Measurements from ENCODE around the gene SLC25A41.

SLC25A41 gene

GRCh38 chr19:6460099-6460884, 26.7 kb upstream of the SLC25A41 start:
- DNase-seq (ENCODE audit: low spot score): peak; percentile 98

GRCh38 chr19:6459262-6460098, 25.9 kb upstream of the SLC25A41 start, which contains the start of gene SLC25A23:
Gene SLC25A23 (minus strand): TSS chr19:6459792. CDS start chr19:6459628, 164 bp downstream.
- peak; percentile 82 for DNase-seq (ENCODE audit: low spot score)

DNA sequence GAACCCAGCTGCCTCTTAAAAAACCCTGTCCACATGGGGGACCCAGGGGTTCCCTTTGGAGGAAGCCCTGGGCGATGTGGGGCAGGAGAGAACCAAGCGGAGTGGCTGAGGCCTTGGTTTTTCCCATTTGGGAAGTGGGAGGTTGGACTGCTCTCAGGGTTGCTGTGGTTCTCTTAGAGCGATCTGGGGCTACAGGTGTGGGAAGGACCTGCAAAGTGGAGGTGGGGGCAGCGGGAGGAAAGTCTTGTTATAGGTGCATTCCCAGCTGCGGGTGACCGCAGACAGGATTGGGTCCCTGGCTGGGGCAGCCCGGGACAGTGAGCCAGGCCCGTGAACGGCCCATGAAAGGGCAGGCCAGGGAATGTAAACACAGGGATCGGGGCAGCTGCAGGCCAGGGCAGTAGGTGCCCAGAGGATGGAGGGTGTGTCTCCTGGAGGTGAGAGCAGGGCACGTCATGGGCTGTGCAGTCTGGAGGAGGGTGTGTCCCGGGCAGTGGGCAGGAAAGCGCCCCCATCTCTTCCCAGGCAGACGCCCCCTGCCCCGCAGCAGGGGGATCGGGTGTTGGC, 25.2 kb upstream of the SLC25A41 start:
- peak; percentile 29 for DNase-seq (ENCODE audit: low spot score)

DNA sequence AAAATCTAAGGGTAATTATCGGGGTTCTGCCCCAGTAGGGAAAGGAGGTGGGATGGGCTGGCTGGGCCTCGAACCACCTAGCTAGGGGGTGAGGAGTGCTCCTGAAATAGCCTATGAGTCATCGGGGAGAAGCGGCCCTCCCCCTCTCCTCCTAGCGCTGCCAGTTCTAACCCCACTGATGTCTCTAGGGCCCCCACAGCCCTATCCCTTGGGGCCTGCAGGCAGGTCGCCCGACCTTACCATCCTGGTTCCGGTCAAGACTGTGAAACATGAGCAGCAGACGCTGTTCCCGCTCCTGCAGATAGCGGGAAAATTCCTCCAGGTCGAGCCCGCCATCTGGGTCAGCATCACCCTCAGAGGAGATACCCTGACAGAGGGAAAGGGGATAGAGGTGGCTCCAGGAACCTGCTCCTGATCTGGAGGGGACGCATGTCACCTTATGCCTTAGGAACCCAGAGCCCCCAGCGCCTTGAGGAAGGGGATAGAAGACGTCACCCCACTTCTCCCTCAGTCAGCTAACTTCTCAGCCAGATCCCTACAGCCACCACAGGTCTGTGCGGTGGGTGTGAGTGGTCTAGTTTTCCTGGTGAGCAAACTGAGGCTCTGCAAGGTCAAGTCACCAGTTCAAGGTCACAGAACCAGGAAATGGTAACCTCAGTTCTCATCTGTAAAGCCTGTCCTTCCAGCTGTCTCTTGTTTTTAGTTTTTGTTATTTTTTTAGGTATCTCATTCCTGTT, 24.6 kb upstream of the SLC25A41 start:
- no peak for DNase-seq (ENCODE audit: low spot score)

- DNase-seq (ENCODE audit: low spot score): no peak
These were observed 22.4 kb upstream of the SLC25A41 start for GRCh38 chr19:6455924-6456323.

DNA sequence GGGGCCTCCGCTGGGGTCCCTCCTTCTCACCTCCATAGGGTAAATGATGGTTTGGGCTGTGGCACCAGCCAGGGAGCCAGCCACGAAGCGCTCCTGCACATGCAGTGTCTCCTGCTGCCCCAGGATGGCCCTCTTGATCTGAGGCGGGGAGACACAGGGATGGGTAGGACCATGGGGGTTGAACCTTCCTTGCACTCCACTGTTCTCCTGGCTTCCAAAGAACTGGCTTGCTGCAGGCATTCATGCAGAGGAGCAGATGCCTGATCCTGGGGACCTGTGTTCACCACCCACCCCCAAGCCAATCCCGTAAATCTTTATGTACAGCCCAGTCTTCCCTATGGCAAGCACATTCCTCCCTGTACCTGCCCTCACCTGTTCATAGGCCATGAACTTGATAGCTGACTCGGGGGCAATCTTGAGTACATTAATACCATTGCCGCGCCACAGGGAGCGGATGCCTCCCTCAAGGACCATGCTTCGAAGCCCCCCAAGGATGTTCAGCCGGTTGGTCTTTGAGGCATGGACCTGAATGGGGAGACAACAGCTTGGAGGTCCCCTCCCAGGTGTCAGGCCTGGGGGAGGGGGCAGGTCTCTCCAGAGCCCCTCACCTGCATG, 20.5 kb upstream of the SLC25A41 start:
- DNase-seq (ENCODE audit: low spot score): no peak

- no peak for DNase-seq (ENCODE audit: low spot score)
These were observed 19.3 kb upstream of the SLC25A41 start for GRCh38 chr19:6452899-6453298.

DNA sequence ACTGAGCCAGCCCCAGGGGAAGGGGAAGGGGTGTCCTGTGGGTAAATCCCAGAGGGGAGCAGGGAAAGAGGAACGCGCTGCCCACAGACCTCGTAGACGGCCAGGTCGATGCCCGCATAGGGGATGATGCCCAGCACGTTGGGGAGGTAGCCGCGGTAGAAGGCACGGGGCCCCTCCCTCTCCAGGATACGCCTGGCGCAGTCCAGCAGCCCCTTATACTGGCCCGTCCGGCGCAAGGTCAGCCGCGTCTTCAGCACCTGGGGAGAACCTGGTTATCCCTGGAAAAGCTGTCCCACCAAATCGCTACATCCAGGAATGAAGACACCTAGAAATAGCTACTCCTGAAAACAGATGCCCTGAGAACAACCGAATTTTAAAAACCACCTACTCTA, 18.7 kb upstream of the SLC25A41 start:
- no peak for DNase-seq (ENCODE audit: low spot score)

DNA sequence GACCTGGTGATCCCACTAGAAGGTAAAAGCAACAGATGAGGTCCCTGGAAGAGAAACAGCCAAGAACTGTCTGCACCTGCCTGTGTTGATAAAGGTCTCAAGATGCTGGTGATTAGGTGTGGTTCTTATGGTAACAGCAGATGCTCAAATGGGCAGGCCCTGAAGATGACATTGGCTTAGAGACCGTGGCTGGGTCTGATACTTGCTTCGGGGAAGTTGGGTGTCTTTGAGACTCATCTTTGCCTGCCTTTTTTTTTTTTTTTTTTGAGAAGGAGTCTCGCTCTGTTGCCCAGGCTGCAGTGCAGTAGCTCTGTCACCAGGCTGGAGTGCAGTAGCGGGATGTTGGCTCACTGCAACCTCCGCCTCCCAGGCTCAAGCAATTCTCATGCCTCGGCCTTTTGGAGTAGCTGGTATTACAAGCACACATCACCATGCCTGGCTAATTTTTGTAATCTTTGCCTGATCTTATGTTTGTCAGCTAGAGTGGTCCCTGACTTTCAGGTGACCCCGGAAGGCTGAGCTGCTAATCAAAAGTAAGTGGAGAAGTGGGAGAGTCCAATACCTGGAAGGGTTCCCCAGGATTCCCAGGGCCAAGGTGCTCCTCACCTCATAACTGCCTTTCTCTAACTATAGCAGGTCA, 18.1 kb upstream of the SLC25A41 start:
- no peak for DNase-seq (ENCODE audit: low spot score)

- no peak for DNase-seq (ENCODE audit: low spot score)
These were observed 16.6 kb upstream of the SLC25A41 start for GRCh38 chr19:6450166-6450565.

DNA sequence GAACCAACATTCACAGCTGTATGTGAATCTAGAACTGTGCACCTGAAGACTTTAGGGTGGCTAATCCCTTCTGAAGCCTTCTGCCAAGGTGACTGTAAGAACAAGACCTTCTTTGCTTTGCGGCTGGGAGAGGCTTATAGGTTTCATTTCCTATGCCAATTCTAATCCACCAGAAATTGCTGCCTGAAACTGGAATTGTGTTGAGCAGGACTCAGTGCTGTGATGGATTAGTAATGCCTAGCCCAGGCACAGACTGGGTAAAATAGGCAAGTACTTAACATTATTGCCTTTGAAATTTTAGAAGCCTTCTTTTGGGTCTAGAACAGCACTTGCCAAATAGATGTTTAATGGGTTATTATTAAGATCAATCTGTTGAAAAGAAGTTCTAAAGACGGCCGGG, 14.5 kb upstream of the SLC25A41 start:
- DNase-seq (ENCODE audit: low spot score): no peak

GRCh38 chr19:6446452-6446851, 12.9 kb upstream of the SLC25A41 start:
- DNase-seq (ENCODE audit: low spot score): no peak

- no peak for DNase-seq (ENCODE audit: low spot score)
These were observed 10.4 kb upstream of the SLC25A41 start for GRCh38 chr19:6443986-6444385.

- DNase-seq (ENCODE audit: low spot score): no peak
These were observed 8.6 kb upstream of the SLC25A41 start for GRCh38 chr19:6442087-6442688.

DNA sequence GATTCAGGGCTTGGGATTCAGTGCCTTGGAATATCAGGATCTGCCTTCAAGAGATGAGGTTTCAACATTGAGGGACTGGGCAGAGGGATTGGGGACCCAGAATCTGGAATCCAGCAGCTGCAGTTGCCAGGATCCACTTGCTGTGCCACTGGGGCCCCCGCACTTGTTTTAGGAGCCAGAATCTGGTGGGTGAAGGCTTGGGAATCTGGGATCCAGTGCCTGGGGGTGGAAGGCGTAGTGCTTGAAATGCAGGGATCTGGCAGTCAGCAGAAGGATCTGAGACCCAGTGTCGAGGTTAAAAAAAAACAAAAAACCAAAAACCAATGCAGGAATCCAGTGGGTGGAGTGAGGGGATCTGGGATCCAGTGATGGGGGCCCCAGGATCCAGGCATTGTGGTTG, 7.3 kb upstream of the SLC25A41 start:
- DNase-seq (ENCODE audit: low spot score): no peak

DNA sequence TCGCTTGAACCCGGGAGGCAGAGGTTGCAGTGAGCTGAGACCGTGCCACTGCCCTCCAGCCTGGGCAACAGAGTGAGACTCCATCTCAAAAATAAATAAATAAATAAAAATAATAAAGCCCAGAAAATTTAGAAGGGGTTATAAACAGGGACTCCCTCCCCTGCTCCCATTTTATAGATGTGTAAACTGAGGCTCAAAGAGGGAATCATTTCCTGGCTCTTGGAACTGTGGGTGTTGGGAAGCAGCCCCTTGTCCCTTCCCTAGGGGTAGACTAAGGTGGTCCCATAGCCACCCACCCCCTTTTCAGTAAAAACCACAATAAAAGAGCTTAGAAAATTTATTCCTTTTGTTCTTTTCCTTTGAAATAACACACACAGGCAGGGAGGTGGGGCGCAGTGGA, 6.2 kb upstream of the SLC25A41 start:
- no peak for DNase-seq (ENCODE audit: low spot score)

DNA sequence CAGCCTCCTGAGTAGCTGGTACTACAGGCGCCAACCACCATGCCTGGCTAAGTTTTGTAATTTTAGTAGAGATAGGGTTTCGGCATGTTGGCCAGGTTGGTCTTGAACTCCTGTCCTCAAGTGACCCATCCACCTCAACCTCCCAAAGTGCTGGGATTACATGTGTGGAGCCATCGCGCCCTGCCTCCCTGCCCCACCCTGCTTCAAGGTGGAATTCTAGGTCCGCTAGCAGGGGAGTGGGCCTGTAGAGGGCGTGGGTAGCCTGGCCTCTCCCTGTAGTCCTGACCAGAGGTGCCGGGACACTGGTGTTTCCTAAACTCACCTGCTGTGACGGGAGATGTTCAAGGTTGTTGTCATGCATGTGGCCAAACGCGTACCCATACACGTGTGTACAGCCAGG, 398 bp downstream of the SLC25A41 start:
- DNase-seq (ENCODE audit: low spot score): no peak

GRCh38 chr19:6431891-6432290, 1.7 kb downstream of the SLC25A41 start:
- no peak for DNase-seq (ENCODE audit: low spot score)

DNA sequence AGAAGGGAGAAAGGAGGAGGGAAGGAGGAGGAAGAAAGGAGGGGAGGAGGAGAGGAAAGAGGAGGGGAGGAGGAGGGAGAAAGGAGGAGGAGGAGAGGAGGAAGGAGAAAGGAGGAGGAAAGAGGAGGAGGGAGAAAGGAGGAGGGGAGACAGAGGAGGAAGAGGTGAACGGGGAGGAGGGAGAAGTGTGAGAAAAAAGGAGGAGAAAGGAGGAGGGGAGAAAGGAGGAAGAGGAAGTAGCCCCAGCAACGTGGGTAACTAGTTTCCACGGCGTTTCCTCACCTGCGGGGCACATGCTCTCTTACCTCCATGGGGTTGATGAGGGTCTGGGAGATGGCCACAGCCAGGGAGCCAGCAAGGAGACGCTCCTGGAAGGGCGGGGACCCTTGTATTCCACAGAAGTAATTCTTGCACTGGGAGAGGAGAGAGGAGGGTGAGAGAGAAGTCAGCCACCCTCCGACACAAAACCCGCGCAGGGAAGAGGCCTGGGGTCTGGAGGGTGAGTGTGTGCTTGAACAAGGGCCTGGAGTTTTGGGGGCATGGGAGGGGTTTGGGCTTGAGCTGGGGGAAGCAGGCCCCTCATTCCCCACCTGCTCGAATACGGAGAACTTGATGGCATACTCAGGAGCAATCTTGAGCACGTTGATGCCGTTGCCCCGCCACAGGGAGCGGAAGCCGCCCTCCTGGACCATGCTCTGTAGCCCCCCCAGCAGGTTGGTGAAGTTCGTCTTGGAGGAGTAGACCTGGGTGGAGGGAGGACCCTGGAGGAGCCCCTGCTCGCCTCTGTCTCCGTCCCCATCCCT, 3.9 kb downstream of the SLC25A41 start:
- no peak for DNase-seq (ENCODE audit: low spot score)
